Osteocyte (in vitro differentiated cells): ENCODE measurements around the gene ROR2. TPM values are rescaled to one million over a fixed set of nuclear protein-coding genes. Genes with fewer than 3 reads are reported as not detected.
"Not testable (repeated sequence)": the region's sequence is repeated elsewhere in the genome, so short reads cannot be mapped to it uniquely, and the experiment has no call there.

Source experiments
- DNase-seq: peaks from one replicate; pipeline ENCODE4 v3.0.0; 2021; ENCODE audit warnings: mixed read lengths; ENCODE audit not compliant: unreplicated experiment; ENCODE audit errors: extremely low spot score
- H3K27ac Mint-ChIP-seq: one replicate; pipeline ENCODE4 v1.8.0; 2021; ENCODE audit warnings: mild to moderate bottlenecking, mixed read lengths; ENCODE audit not compliant: unreplicated experiment
- H3K27me3 Mint-ChIP-seq: one replicate; pipeline ENCODE4 v1.8.0; 2021; ENCODE audit warnings: mixed read lengths; ENCODE audit not compliant: unreplicated experiment
- H3K36me3 Mint-ChIP-seq: one replicate; pipeline ENCODE4 v1.8.0; 2021; ENCODE audit warnings: mixed read lengths; ENCODE audit not compliant: unreplicated experiment
- H3K4me1 Mint-ChIP-seq: one replicate; pipeline ENCODE4 v1.8.0; 2021; ENCODE audit warnings: mixed read lengths; ENCODE audit not compliant: unreplicated experiment
- H3K4me3 Mint-ChIP-seq: one replicate; pipeline ENCODE4 v1.8.0; 2021; ENCODE audit warnings: mild to moderate bottlenecking, moderate library complexity, mixed read lengths; ENCODE audit not compliant: unreplicated experiment
- H3K9me3 Mint-ChIP-seq: one replicate; pipeline ENCODE4 v1.8.0; 2021; ENCODE audit warnings: mixed read lengths; ENCODE audit not compliant: unreplicated experiment
- total RNA-seq: library from RNA; stranded (reverse); gene quantifications from 2 replicates; pipeline ENCODE4 v1.2.1, GENCODE V29; 2021
- TF ChIP-seq, protein P1 (sequence below): fragments of 200-600 bp; sonication (generic); IDR thresholded peaks from 2 replicates; pipeline ENCODE4 v1.5.0; 2021; ENCODE audit warnings: antibody characterized with exemption, mild to moderate bottlenecking, moderate library complexity

ROR2 gene
- total RNA-seq, 1 donor from 2014 or later, result 48.2 TPM

DNA sequence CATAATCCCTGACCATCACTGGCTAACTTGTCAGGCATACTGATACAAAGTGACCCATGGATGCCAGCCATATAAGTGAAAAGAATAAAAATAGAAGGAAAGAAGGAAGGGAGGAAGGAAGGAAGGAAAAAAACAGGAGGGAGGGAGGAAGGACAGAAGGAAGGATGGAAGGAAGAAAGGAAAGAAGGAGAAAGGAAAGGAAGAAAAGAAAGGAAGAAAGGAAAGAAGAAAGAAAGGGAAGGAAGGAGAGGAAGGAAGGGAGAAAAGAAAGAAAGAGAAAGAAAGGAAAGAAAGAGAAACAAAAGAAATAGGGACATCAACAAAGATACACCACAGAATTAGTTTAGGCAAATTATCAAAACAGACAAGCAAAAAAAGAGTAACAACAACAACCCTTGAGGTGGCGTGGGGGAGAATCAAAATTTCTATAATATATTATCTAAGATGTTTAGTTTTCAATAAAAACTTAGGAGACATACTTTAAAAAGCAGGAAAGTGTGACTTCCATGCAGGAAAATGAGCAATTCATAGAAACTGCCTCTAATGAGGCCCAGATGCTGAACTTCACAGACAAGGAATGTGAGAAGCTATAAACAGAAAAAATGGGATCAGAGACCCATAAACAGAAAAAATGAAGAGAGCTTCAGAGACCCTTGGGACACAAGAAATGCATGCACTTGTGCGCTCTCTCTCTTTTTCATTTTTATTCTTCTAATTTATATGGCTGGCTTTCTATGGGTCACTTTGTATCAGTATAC, 430.3 kb downstream of the ROR2 start:
- Mint-ChIP-seq H3K27ac (no peak overlapping the region), H3K4me1 (peaks cover 5% of the 10 kb centered on the region), H3K36me3 (no peaks in the 10 kb centered on the region), H3K27me3 (peaks cover under 1% of the 10 kb centered on the region), H3K4me3 (no peak overlapping the region), H3K9me3 (peaks cover 17% of the 10 kb centered on the region)
- no peak for DNase-seq
- TF ChIP-seq, protein P1, sequence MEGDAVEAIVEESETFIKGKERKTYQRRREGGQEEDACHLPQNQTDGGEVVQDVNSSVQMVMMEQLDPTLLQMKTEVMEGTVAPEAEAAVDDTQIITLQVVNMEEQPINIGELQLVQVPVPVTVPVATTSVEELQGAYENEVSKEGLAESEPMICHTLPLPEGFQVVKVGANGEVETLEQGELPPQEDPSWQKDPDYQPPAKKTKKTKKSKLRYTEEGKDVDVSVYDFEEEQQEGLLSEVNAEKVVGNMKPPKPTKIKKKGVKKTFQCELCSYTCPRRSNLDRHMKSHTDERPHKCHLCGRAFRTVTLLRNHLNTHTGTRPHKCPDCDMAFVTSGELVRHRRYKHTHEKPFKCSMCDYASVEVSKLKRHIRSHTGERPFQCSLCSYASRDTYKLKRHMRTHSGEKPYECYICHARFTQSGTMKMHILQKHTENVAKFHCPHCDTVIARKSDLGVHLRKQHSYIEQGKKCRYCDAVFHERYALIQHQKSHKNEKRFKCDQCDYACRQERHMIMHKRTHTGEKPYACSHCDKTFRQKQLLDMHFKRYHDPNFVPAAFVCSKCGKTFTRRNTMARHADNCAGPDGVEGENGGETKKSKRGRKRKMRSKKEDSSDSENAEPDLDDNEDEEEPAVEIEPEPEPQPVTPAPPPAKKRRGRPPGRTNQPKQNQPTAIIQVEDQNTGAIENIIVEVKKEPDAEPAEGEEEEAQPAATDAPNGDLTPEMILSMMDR, result no peak

DNA sequence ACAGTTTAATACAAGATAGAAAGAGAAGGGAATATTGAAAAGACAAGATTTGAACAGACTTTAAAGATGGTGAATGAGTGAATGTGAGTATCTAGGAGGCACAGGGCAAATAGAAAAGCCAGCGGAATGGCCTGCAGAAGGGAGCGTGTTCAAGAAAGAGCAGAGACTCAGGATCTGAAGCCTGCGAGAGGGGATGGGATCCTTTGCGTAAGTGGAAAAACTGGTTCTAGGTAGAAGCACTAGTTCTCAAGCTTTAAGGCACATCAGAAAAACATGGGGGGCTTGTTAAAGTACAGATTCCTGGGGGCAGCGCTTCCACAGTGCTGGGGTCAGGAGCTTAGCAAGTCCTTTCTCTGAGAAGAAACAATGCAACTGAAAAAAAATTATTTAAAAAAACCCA, 431.6 kb downstream of the ROR2 start:
- Mint-ChIP-seq H3K36me3 (no peaks in the 10 kb centered on the region), H3K4me1 (peaks cover 5% of the 10 kb centered on the region), H3K27me3 (no peaks in the 10 kb centered on the region), H3K27ac (no peak overlapping the region), H3K4me3 (no peak overlapping the region), H3K9me3 (peaks cover 13% of the 10 kb centered on the region)
- no peak for DNase-seq
- TF ChIP-seq, protein P1, result no peak

DNA sequence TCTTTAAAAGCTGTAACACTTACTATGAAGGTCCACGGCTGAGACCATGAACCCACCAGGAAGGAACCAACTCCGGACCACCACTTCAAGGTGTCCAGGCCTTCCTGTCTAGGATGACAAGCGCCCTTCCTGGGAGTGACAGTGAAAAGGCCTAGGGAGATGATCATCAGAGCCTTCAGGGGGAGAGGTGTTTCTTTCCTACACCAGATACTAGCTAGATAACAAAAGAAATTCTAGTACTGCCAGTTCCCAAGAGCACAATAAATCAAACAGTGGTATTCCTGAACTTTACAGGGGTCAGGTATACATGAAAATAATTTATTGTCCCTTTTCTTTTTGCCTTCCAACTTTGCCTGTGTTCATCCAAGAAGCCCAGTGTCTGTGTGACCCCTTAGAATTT, 432.2 kb downstream of the ROR2 start:
- TF ChIP-seq, protein P1, result no peak
- Mint-ChIP-seq H3K4me1 (peaks cover 5% of the 10 kb centered on the region), H3K27me3 (no peaks in the 10 kb centered on the region), H3K27ac (no peak overlapping the region), H3K4me3 (no peak overlapping the region), H3K9me3 (peaks cover 13% of the 10 kb centered on the region), H3K36me3 (no peaks in the 10 kb centered on the region)
- no peak for DNase-seq

DNA sequence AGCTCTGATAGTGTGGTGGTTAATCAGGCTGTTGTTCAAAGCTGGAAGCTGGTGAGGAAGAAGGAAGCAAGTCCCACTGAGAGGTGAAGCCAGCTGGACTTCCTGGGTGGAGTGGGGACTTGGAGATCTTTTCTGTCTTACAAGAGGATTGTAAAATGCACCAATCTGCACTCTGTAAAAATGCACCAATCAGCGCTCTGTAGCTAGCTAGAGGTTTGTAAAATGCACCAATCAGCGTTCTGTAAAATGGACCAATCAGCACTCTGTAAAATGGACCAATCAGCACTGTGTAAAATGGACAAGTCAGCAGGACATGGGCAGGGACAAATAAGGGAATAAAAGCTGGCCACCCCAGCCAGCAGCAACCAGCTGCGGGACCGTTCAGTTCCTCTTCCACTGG, 432.7 kb downstream of the ROR2 start:
- H3K4me1 Mint-ChIP-seq, H3K27me3 Mint-ChIP-seq, H3K36me3 Mint-ChIP-seq, DNase-seq, H3K4me3 Mint-ChIP-seq, H3K27ac Mint-ChIP-seq: not testable (repeated sequence)
- peaks cover 13% of the 10 kb centered on the region for H3K9me3 Mint-ChIP-seq

DNA sequence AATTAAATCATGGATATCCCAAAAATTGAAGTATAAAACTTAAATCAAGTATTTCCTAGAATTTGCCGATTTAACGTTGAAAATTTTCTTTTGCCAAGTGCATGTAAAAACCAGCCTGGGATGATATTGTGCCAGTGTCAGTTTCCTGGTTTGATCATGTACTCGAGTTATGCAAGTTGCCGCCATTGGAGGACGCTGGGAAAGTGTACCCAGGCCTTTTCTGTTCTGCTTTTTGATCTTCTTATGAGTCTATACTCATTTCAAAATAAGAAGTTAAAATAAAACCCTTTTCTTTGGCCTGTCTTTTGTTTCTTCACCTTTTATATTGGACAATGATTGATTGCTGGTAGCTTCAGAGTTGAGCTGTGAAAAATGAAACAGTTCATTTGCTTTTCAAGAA, 433.3 kb downstream of the ROR2 start:
- no peak overlapping the region for H3K27ac Mint-ChIP-seq
- H3K36me3 Mint-ChIP-seq, result no peaks in the 10 kb centered on the region
- no peak for DNase-seq
- no peaks in the 10 kb centered on the region for H3K27me3 Mint-ChIP-seq
- peaks cover 5% of the 10 kb centered on the region for H3K4me1 Mint-ChIP-seq
- TF ChIP-seq, protein P1, result no peak
- no peak overlapping the region for H3K4me3 Mint-ChIP-seq
- peaks cover 13% of the 10 kb centered on the region for H3K9me3 Mint-ChIP-seq
